Measurements from ENCODE around the gene PGAP6.

DNA sequence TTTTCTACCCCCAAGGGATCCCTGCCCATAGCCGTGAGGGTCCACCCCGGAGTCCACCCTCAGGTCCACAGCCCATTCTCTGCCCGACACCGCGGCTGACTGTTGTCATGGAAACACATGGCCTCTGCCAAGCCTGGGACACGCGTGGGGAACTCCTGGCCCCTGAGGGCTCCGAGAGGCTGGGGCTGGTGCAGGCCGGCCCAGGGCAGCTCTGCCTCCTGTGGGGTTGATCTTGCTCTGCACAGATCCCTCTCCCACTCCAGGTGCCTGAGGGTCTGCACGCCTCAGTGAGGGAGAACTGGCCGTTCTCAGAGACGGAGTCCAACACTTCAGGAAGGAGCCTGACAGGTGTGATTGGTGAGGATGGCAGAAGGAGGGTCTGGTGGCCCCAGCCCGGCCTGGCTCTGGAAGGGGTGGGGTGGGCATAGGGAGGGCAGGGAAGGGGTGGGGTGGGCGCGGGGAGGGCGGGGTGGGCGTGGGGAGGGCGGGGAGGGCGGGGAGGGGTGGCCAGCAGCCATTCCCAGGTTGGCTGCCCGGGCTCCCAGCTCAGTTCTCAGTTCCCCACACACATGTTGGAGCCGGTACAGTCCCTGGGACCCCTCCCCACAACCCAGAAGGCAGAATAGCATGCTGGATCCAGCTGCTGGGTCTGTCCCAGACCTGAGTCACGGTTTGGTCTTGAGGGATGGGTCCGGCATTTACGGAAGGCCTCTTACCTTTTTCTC lies 17.9 kb downstream of the PGAP6 start:
- TF ChIP-seq CTCF (IDR thresholded peaks at IDR 0.05) (no peak), POLR2A (IDR thresholded peaks at IDR 0.05) (no peak)
